ENCODE measurements around the gene LCNL1.
"Not testable (repeated sequence)": the region's sequence is repeated elsewhere in the genome, so short reads cannot be mapped to it uniquely, and the experiment has no call there.

LCNL1 gene

DNA sequence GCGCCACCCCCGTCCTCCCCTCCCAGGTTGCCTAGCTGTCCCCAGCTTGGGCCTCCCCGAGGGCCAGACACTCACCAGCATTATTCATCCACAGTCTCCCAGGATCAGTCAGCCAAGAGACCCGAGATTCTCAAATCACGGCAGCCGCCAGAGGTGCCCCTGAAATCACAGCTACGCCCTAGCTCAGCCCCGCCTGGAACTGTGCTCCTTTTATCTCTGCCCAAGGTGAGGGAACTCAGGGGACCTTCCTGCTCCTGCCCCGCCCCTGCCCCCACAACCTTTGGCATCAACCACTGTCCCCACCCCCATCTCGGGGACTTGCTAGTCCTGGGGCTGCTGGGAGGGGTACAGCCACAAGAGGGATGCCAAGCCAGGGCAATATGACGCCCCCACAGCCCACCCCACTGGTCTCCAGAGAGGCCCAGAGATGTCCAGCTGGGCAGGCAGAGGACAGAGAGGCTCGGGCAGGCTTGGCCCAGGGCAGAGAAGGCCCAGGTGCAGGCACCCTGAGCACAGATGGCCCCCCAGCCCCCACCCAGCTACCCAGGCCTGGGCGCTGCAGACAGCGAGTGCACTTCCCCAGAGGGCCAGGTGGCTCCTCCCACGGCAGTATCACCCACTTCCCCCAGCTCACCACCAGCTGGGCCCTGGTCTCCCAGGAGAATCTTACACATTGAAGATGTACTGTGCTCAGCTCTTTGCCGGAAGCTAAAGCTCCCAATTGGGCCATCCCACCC, 49.3 kb downstream of the LCNL1 start, which contains the start of gene FUT7:
Gene FUT7 (minus strand): TSS at position 185 of the 737 bp plus-strand sequence. CDS start 97 bp downstream, at position 88.
- Histone ChIP-seq H3K4me3 (ENCODE audit: insufficient read depth, low read depth, low read length) (no peak within 1 kb of the TSS), H3K4me1 (ENCODE audit: control insufficient read depth, insufficient read depth, low read length) (peaks cover 11% of the 10 kb centered on the region), H3K9me3 (ENCODE audit: control insufficient read depth, low read length) (no peaks in the 10 kb centered on the region), H3K27me3 (ENCODE audit: control insufficient read depth, insufficient read depth, low read length, poor library complexity, severe bottlenecking) (peaks cover 23% of the 10 kb centered on the region), H3K27ac (ENCODE audit: insufficient read depth, low read depth, low read length, poor library complexity, severe bottlenecking) (no peak within 1 kb of the TSS), H3K36me3 (ENCODE audit: control insufficient read depth, insufficient read depth, low read length) (no peaks in the 10 kb centered on the region)
- 83 to 85% methylated on average over 16 of the region's 16 CpGs for WGBS, 2 experiments

DNA sequence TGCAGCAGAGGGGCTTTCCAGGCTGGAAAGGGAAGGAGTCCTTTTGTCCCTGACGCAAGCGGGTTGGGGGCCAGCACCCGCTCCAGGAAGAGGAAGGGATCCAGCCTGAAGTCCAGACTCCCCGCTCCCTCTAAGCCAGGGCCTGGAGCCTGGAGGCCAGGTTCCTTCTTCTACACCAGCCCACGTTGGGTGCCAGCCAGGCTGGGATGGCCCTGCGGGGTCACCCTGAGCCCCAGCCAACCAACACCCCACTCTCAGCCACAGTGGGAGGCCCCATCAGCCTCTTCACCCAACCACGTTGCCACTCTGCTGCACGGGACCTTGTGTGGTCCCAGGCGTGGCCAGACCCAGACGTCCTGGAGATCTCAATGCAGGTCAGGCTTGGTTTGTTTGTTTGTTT, 50.1 kb downstream of the LCNL1 start:
- Histone ChIP-seq H3K4me1 (ENCODE audit: control insufficient read depth, insufficient read depth, low read length) (peaks cover 7% of the 10 kb centered on the region), H3K27ac (ENCODE audit: insufficient read depth, low read depth, low read length, poor library complexity, severe bottlenecking) (no peak overlapping the region), H3K36me3 (ENCODE audit: control insufficient read depth, insufficient read depth, low read length) (no peaks in the 10 kb centered on the region), H3K4me3 (ENCODE audit: insufficient read depth, low read depth, low read length) (no peak overlapping the region), H3K9me3 (ENCODE audit: control insufficient read depth, low read length) (no peaks in the 10 kb centered on the region), H3K27me3 (ENCODE audit: control insufficient read depth, insufficient read depth, low read length, poor library complexity, severe bottlenecking) (peaks cover 16% of the 10 kb centered on the region)
- WGBS, 2 experiments = 85 to 89% methylated on average over 10 of the region's 10 CpGs

- not testable (repeated sequence) for H3K9me3 ChIP-seq (ENCODE audit: control insufficient read depth, low read length); H3K27ac ChIP-seq (ENCODE audit: insufficient read depth, low read depth, low read length, poor library complexity, severe bottlenecking); H3K4me1 ChIP-seq (ENCODE audit: control insufficient read depth, insufficient read depth, low read length); H3K4me3 ChIP-seq (ENCODE audit: insufficient read depth, low read depth, low read length); H3K36me3 ChIP-seq (ENCODE audit: control insufficient read depth, insufficient read depth, low read length)
- 88 to 95% methylated on average over 5 of the region's 5 CpGs for WGBS, 2 experiments
- peaks cover 14% of the 10 kb centered on the region for H3K27me3 ChIP-seq (ENCODE audit: control insufficient read depth, insufficient read depth, low read length, poor library complexity, severe bottlenecking)
These were observed 50.7 kb downstream of the LCNL1 start for GRCh38 chr9:137033481-137033880.

GRCh38 chr9:137034039-137034708, 51.4 kb downstream of the LCNL1 start:
- 85 to 86% methylated on average over 13 of the region's 15 CpGs for WGBS, 2 experiments
- peaks cover 7% of the 10 kb centered on the region for H3K27me3 ChIP-seq (ENCODE audit: control insufficient read depth, insufficient read depth, low read length, poor library complexity, severe bottlenecking)
- H3K9me3 ChIP-seq (ENCODE audit: control insufficient read depth, low read length) = no peaks in the 10 kb centered on the region
- peaks cover 2% of the 10 kb centered on the region for H3K36me3 ChIP-seq (ENCODE audit: control insufficient read depth, insufficient read depth, low read length)
- H3K27ac ChIP-seq (ENCODE audit: insufficient read depth, low read depth, low read length, poor library complexity, severe bottlenecking) = no peak overlapping the region
- no peak overlapping the region for H3K4me3 ChIP-seq (ENCODE audit: insufficient read depth, low read depth, low read length)
- H3K4me1 ChIP-seq (ENCODE audit: control insufficient read depth, insufficient read depth, low read length) = peaks cover under 1% of the 10 kb centered on the region

DNA sequence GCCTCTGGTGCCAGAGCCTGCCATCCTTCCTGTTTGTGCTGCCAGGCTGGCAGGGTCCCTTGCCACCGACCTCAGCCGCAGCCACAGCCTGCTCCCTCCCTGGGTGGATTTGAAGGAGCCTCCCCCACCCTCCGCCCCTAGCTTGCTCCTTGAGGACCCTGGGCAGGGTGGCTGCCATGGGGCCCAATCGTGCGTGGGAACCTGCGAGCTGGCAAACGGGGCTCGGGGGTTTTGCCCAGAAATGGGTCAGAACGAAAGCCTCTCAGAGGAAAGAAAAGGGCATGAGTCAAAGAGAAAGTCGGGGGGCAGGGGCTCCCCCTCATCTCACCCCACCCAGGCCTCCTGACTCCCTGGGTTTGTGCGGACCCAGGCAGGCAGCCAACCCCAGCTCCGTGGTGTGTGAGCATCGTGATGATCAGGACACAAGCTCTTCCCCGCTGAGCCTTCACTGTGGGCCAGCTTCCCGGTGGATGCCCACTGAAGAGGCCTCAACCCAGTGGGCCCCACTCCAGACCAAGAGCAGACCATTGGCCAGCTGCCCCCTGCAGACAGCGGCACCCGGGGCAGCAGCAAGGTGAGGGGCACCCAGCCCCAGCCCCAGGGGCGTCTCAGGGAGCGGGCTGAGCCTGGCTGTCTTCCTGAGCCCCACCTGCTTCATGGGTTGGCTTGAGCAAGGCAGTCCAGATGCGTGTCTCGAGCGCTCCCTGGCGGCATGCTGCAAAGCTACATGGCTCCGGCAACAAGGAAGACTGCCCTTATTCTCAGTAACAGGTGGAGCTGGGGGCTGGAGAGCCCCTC, 52.1 kb downstream of the LCNL1 start:
- Histone ChIP-seq H3K4me3 (ENCODE audit: insufficient read depth, low read depth, low read length) (no peak overlapping the region), H3K4me1 (ENCODE audit: control insufficient read depth, insufficient read depth, low read length) (no peaks in the 10 kb centered on the region), H3K27ac (ENCODE audit: insufficient read depth, low read depth, low read length, poor library complexity, severe bottlenecking) (no peak overlapping the region), H3K36me3 (ENCODE audit: control insufficient read depth, insufficient read depth, low read length) (peaks cover 4% of the 10 kb centered on the region), H3K9me3 (ENCODE audit: control insufficient read depth, low read length) (no peaks in the 10 kb centered on the region), H3K27me3 (ENCODE audit: control insufficient read depth, insufficient read depth, low read length, poor library complexity, severe bottlenecking) (peaks cover 5% of the 10 kb centered on the region)
- WGBS, 2 experiments = 40 to 44% methylated on average over 24 of the region's 24 CpGs
